Measurements from ENCODE around the gene LIPI.

GRCh38 chr21:14210738-14211137 lies at the start of gene LIPI:
- TF ChIP-seq POLR2A (IDR thresholded peaks at IDR 0.05; ENCODE audit: low read depth, low read length) (no peak), POLR2AphosphoS5 (IDR thresholded peaks at IDR 0.05; ENCODE audit: low read depth, low read length) (no peak), TAF1 (IDR thresholded peaks at IDR 0.05; ENCODE audit: borderline replicate concordance, low read depth, low read length) (no peak)

All from GM12892 (cell line).